ENCODE measurements around the gene MUL1. TPM values are rescaled to one million over a fixed set of nuclear protein-coding genes. Genes with fewer than 3 reads are reported as not detected.
A peak's percentile ranks its signal among the peaks of the same experiment; 100 is the strongest.

The MUL1 gene
- total RNA-seq, 2 donors from 2014 or later, result 23.3 to 30.6 TPM

GRCh38 chr1:20486457-20487235 lies 21.3 kb downstream of the MUL1 start:
- ATAC-seq (peak; percentile 1 to 3), DNase-seq (ENCODE audit: low spot score) (no peak)
- no peaks in the 10 kb centered on the region for H3K9me3 Mint-ChIP-seq
- H3K27ac Mint-ChIP-seq, result no peak overlapping the region
- peaks cover 5% of the 10 kb centered on the region for H3K36me3 Mint-ChIP-seq
- peak overlapping the region; percentile 89 for H3K4me3 Mint-ChIP-seq
- H3K4me1 Mint-ChIP-seq (ENCODE audit: low read depth in 2 of 2), result peaks cover 0 to 18% of the 10 kb centered on the region in 2 donors
- peaks cover 49 to 59% of the 10 kb centered on the region in 2 donors for H3K27me3 Mint-ChIP-seq

GRCh38 chr1:20485527-20486456 lies 22.2 kb downstream of the MUL1 start, which contains the start of gene CAMK2N1:
Gene CAMK2N1, minus strand, starts transcription at chr1:20486210. Its CDS starts 831 bp downstream, at chr1:20485379.
- DNase-seq (ENCODE audit: low spot score), result peak; percentile 74
- Mint-ChIP-seq H3K27me3 (peaks cover 51 to 60% of the 10 kb centered on the region in 2 donors), H3K27ac (no peak within 1 kb of the TSS), H3K9me3 (no peaks in the 10 kb centered on the region), H3K4me1 (ENCODE audit: low read depth in 2 of 2) (peaks cover 0 to 20% of the 10 kb centered on the region in 2 donors), H3K4me3 (peak within 1 kb of the TSS; percentile 89), H3K36me3 (peaks cover 5% of the 10 kb centered on the region)
- ATAC-seq, result peak; percentile 76 to 80

- Mint-ChIP-seq H3K27ac (no peak overlapping the region), H3K4me3 (peak overlapping the region; percentile 78), H3K36me3 (peaks cover 5% of the 10 kb centered on the region), H3K27me3 (peaks cover 50 to 66% of the 10 kb centered on the region in 2 donors), H3K9me3 (no peaks in the 10 kb centered on the region), H3K4me1 (ENCODE audit: low read depth in 2 of 2) (peaks cover 0 to 20% of the 10 kb centered on the region in 2 donors)
- peak in 1 of 2 donors; percentile 1 for ATAC-seq
- DNase-seq (ENCODE audit: low spot score), result no peak
Measured at GRCh38 chr1:20484519-20485462, 23.2 kb downstream of the MUL1 start.

GRCh38 chr1:20483833-20484518 lies 24.0 kb downstream of the MUL1 start:
- Mint-ChIP-seq H3K4me3 (peak overlapping the region; percentile 78), H3K27ac (no peak overlapping the region), H3K27me3 (peaks cover 47 to 62% of the 10 kb centered on the region in 2 donors), H3K9me3 (no peaks in the 10 kb centered on the region), H3K4me1 (ENCODE audit: low read depth in 2 of 2) (peaks cover 0 to 20% of the 10 kb centered on the region in 2 donors), H3K36me3 (peaks cover 5% of the 10 kb centered on the region)
- no peak for DNase-seq (ENCODE audit: low spot score)
- ATAC-seq, result no peak

- H3K4me3 Mint-ChIP-seq, result peak overlapping the region; percentile 78
- no peak for ATAC-seq
- H3K9me3 Mint-ChIP-seq, result no peaks in the 10 kb centered on the region
- no peak overlapping the region for H3K27ac Mint-ChIP-seq
- no peak for DNase-seq (ENCODE audit: low spot score)
- peaks cover 43 to 58% of the 10 kb centered on the region in 2 donors for H3K27me3 Mint-ChIP-seq
- peaks cover 5% of the 10 kb centered on the region for H3K36me3 Mint-ChIP-seq
- H3K4me1 Mint-ChIP-seq (ENCODE audit: low read depth in 2 of 2), result peaks cover 0 to 20% of the 10 kb centered on the region in 2 donors
Measured at GRCh38 chr1:20483098-20483832, 24.7 kb downstream of the MUL1 start.

GRCh38 chr1:20481643-20482498 lies 26.1 kb downstream of the MUL1 start:
- H3K27ac Mint-ChIP-seq, result no peak overlapping the region
- H3K27me3 Mint-ChIP-seq, result peaks cover 38 to 52% of the 10 kb centered on the region in 2 donors
- peaks cover 5% of the 10 kb centered on the region for H3K36me3 Mint-ChIP-seq
- no peaks in the 10 kb centered on the region for H3K9me3 Mint-ChIP-seq
- ATAC-seq (no peak), DNase-seq (ENCODE audit: low spot score) (no peak)
- peaks cover 0 to 16% of the 10 kb centered on the region in 2 donors for H3K4me1 Mint-ChIP-seq (ENCODE audit: low read depth in 2 of 2)
- H3K4me3 Mint-ChIP-seq, result no peak overlapping the region

GRCh38 chr1:20480951-20481617 lies 26.9 kb downstream of the MUL1 start:
- H3K36me3 Mint-ChIP-seq, result peaks cover 5% of the 10 kb centered on the region
- ATAC-seq (no peak), DNase-seq (ENCODE audit: low spot score) (no peak)
- H3K27ac Mint-ChIP-seq, result no peak overlapping the region
- H3K4me3 Mint-ChIP-seq, result no peak overlapping the region
- peaks cover 43 to 52% of the 10 kb centered on the region in 2 donors for H3K27me3 Mint-ChIP-seq
- no peaks in the 10 kb centered on the region for H3K9me3 Mint-ChIP-seq
- H3K4me1 Mint-ChIP-seq (ENCODE audit: low read depth in 2 of 2), result peaks cover 0 to 16% of the 10 kb centered on the region in 2 donors

GRCh38 chr1:20480243-20480944 lies 27.6 kb downstream of the MUL1 start:
- DNase-seq (ENCODE audit: low spot score) (no peak), ATAC-seq (no peak)
- H3K27me3 Mint-ChIP-seq, result peaks cover 45 to 52% of the 10 kb centered on the region in 2 donors
- H3K4me1 Mint-ChIP-seq (ENCODE audit: low read depth in 2 of 2), result peaks cover 0 to 13% of the 10 kb centered on the region in 2 donors
- no peak overlapping the region for H3K27ac Mint-ChIP-seq
- no peaks in the 10 kb centered on the region for H3K9me3 Mint-ChIP-seq
- H3K36me3 Mint-ChIP-seq, result peaks cover 5% of the 10 kb centered on the region
- H3K4me3 Mint-ChIP-seq, result no peak overlapping the region

- peaks cover 51 to 58% of the 10 kb centered on the region in 2 donors for H3K27me3 Mint-ChIP-seq
- no peak overlapping the region for H3K4me3 Mint-ChIP-seq
- peaks cover 0 to 13% of the 10 kb centered on the region in 2 donors for H3K4me1 Mint-ChIP-seq (ENCODE audit: low read depth in 2 of 2)
- H3K27ac Mint-ChIP-seq, result no peak overlapping the region
- ATAC-seq (no peak), DNase-seq (ENCODE audit: low spot score) (no peak)
- no peaks in the 10 kb centered on the region for H3K9me3 Mint-ChIP-seq
- peaks cover 5% of the 10 kb centered on the region for H3K36me3 Mint-ChIP-seq
Measured at GRCh38 chr1:20479840-20480239, 28.1 kb downstream of the MUL1 start.

- Mint-ChIP-seq H3K4me3 (no peak overlapping the region), H3K27ac (no peak overlapping the region), H3K4me1 (ENCODE audit: low read depth in 2 of 2) (peaks cover 0 to 3% of the 10 kb centered on the region in 2 donors), H3K27me3 (peaks cover 46 to 50% of the 10 kb centered on the region in 2 donors), H3K36me3 (no peaks in the 10 kb centered on the region), H3K9me3 (no peaks in the 10 kb centered on the region)
- DNase-seq (ENCODE audit: low spot score), result no peak
- no peak for ATAC-seq
Measured at GRCh38 chr1:20478057-20478635, 29.8 kb downstream of the MUL1 start.
